ENCODE data around the gene KRT80.

Gene KRT80

DNA sequence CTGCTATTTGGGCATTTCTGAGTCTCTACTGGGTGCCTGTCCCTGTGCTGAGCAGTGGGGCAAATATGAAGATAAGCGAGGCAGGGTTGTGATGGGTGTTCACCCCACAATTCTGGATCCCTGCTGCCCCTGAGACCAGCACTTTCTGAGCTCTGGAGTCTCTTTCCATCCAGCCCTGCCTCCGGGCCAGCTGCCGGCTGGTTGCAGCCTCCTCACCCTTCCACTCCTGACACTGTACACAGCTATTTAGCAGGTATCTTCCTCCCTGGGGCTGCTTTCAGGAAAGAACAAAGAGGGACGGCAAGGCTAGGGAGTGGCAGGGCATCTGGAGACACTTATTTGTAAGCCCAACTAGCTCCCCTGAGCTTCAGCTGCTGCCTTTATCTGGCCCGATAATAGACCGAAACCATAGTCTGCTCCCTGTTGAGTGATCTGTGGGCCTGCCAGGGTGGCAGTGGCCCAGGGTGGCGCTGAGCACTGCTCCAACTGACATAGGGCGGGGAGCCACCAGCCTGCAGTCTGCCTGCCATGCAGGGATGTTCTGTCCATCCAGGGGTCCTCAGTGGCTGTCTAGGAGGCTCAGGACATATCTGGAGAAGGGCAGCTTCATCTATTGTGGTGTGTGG is 7.6 kb upstream of the KRT80 start:
- DNase-seq (ENCODE audit: low read depth in 4 of 4, low spot score in 1 of 4) = no peak

DNA sequence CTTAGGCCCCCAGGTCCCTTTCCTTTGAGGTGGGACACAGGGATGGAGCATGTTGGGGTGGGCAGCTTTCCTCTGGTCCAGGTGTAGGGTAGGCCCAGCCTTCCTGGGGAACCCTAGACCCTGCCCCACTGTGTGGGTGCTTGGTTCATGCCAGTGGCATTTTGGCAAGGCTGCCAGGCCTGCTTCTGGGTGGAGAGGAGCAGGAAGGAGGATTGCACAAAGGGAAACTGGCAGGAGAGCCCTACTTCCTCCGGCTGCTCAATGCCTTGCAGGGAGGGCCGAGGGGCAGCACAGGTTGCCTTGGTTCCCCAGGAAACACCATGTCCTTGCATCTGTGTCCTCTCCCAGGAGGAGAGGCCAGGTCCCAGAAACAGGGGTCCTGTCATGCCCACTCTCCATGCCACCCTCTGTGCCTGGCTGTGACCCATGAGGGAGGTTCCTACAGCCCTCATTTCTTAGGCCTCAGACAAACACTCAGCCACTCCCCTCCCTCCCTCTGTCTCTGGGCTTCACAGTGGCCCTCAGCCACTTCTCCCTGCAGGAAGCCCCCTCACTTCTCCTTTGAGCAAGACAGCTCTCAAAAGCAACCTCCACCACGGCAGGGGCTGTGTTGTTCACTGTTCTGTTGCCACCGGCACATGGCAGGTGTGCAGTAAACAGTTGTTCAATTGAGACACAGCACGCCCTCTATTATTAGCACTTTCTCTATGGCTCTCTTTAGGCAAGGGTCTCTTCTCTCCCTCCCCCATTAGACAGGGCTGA is 6.8 kb upstream of the KRT80 start:
- no peak for DNase-seq (ENCODE audit: low read depth in 4 of 4, low spot score in 1 of 4)

DNA sequence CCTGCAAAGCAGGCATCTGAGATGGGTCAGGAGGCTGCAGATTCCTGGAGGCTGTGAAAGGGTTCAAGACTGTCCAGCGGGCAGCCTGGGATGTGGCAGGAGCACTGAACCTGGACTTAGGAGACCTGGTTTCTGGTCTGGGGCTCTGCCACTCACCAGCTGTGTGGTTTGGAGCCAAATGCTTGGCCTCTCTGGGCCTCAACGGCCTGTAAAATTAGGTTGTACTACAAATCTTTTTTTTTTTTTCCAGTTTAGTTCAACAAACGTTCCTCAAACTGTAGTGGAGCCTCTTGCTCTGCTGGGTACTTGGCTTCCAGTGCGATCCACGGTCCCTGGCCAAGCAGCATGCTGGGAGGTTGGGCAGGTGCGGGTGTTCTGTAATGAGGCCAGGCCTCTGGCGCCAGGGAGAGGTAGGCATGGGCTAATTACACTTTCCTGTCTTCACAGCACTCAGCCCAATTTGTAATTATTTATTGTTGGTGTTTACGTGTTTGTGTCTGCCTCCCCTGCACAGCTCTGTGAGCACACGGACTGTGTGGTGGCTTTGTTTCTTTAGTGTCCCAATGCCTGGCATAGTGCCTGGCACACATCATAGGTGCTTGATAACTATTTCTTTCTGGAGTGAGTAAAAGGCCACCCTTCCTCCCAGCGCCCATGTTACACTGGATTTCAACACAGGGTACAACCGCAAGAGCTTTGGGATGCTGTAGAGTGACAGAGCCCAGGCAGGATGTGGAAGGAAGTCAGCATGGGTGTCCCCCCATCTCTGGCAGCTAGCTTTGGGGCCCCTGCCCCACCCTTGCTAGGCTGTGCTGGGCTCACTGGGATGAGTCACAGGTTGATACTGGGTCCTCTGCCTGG is 5.8 kb upstream of the KRT80 start:
- DNase-seq (ENCODE audit: low read depth in 4 of 4, low spot score in 1 of 4) = no peak

DNA sequence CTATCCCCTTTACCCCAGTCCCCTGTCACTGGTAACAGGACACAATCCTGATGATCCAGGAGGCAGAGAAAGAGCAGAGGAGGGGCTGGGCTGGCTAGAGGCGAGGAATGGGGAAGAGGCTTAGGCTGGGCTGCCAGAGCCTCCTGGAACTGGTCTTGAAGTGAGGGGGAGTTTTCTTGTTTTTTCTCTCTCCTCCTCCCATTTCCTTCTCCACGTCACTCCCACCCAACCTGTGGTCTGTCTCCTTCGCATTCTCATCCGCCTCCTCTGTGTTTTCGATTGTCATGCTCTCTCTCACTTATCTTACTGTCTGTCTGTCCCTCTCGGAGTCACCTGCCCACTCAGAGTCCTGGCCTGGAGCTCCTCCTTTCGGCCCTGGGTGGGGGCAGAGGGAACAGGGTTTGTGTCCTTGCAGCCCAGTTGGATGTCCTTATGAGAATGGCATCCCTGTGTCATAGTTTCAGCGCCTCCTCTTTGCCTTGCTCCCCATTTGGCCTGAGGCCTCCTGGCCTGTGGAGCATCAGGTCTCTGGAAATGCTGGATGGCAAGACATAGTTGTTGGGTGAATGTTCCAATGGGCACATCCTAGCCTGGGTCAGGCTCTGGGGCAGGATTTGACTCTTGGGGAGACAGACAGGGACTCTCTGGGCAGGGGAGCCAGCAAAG is 3.4 kb upstream of the KRT80 start:
- no peak for DNase-seq (ENCODE audit: low read depth in 4 of 4, low spot score in 1 of 4)

DNA sequence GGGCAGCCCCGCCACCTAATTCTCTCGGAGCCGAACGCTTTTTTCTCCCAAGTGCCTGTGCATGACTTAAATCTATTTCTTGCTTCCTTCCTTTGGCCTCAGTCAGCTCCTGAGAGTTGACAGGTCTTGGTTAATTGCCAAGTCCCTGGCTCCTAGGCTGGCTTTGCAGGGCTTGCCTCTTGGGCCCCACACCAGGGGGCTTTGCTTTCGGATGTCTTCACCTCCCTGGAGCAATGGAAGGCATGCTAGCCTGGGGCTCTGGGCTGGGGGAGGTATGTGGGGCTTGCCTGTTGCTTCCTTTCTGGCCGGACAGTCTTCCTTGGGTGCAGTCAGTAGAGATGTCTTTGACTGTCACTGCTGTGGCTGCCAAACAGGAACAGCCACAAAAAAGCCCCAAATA is 2.2 kb upstream of the KRT80 start:
- no peak for DNase-seq (ENCODE audit: low read depth in 4 of 4, low spot score in 1 of 4)

DNA sequence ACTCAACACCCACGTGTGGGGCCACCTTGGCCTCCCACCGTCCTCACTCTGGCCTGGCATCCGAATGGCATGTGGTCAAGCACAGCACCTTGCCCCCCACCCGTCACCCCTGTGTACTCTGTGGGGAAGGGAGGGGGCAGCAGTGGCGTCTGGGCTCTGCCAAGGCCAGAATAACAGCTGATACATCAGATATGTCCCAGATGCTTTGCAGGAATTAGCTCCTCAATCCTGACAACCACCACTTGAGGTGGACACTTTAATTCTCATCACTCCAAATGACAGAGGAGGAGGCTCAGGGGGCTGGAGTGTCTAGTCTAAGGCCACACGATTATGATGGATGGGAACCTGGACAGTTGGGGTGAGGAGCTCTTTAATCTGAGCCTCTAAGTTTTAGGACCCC is 1.7 kb upstream of the KRT80 start:
- no peak for DNase-seq (ENCODE audit: low read depth in 4 of 4, low spot score in 1 of 4)

DNA sequence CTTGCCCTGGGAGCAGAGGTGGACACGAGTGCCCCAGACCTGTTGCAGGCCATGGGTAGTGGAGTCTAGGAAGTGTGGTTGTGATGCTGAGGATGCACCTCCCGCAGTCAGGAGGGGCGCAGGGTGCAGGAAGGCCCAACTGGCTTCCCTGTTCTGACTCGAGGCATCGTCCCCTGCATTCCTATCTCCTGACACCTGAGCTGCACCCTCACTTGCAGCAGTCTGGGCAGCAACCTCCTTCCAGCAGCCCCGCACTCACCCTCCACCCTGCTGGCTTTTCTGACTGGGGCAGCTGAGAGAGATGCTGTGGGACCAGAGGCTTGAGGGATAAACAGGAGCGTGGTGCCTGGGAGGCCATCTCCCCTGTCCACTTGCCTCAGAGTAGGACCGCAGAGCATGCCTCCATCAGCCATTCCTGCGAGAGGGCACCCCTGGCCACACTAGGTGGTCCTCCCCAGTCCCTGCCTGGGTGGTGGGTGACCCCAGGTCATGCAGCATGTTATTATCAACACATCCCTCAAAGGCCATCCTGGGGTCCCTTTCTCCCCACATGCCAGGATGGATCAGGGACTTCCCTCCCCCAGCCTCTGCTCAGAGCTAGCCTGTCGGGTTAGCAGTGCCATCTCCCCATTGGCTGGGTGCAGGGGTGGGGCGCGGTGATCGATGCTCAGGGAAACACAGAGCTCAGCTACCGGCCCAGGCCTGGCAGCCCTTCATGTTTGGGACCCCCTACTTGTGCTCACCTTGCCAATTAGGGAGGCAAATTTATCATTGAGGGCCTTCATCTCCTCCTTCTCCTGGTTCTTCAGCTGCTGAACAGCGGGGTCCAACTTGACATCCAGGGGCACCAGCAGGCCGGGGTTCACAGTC is 719 bp downstream of the KRT80 start:
- no peak for DNase-seq (ENCODE audit: low read depth in 4 of 4, low spot score in 1 of 4)

DNA sequence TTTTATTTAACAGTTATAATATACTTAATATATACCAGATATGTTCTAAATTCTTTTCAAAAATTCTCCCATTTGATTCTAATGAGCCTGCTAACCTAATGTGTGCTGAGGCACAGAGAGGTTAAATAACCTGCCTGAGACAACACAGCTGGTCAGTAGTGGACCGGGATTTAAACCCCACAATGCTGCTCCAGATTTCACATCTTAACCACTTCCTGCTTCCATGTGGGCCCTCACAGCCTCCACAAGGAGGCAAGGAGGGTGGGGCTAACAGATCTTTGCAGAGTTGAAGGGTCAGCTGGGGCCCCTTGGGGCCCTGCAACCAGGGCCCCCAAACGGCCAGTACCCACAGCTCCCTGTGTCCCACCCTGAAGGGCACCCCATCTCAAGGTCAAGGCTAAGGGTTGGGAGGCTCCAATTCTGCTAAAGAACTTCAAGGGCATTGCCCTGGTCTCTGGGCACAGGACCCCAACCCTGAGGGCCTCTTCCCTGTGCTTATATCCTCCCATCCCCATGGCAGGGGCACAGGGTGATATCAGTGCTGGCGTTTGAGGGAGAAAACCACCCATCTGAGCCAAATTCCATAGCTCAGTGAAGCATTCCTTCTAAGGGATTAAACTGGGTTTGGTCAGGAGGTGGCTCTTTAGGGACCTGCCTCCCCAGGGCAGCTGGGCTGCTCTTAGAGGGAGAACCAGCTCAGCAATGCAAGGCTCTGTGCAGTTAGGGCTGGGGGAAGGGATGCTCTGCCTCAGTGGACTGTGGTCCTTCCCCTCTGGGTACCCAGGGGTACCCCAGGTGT is 2.2 kb downstream of the KRT80 start:
- no peak for DNase-seq (ENCODE audit: low read depth in 4 of 4, low spot score in 1 of 4)

DNA sequence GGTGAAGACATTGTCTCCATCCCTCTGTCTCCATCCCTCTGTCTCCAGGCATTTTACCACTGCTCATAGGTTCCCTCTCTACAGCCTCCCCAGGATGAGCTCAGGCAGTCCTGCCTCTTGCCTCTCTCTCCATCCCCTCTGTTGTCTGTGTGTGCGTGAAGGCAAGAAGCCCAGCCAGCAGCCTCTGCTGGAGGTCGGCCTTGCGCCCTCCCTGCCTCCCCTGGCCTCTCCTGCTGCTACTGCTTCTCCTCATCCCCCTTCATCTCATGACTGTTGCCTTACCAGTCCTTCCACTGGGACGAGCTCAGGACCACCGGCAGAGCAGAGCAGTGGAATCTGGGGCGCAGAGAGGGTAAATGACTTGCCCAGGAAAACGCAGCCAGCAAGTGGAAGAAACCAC is 3.2 kb downstream of the KRT80 start:
- DNase-seq (ENCODE audit: low read depth in 4 of 4, low spot score in 1 of 4) = no peak

DNA sequence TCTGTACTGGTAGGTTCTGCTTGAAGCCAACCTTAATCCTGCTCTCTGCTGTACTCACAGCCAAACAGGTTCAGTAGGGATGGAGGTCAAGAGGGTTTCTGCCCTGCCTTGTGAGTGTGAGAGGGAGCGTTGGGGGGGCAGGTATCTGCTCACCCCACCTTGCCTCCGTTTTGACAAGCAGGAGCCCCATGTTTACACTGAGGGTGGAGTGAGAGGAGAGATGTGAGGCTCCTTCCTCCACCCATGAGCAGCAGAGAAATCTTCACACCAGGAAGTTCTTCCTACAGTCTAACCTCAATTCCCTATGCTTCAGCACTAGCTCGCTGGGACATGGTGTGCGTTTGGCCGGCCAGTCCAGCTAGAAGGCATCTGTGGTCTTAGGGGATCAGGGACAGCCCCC is 4.2 kb downstream of the KRT80 start:
- no peak for DNase-seq (ENCODE audit: low read depth in 4 of 4, low spot score in 1 of 4)

DNA sequence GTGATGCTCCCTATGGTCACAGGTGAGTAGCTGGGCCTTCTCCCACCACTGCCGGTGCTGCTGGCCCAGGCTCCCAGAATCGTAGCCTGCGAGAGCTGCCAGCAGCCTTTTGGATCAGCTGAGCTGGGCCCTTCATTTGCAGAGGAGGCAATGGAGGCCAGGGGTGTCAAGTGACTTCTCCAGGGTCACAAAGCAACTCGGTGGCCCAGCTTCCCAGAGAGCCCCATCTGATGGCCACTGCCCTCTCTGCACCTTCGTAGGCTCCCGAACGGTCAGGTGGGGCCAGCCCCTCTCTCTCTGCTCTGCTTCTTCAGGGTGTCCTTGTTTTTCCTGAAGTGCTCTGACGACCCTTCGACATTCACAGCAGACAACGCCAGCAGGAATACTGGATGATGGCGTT is 4.6 kb downstream of the KRT80 start:
- DNase-seq (ENCODE audit: low read depth in 4 of 4, low spot score in 1 of 4) = no peak

DNA sequence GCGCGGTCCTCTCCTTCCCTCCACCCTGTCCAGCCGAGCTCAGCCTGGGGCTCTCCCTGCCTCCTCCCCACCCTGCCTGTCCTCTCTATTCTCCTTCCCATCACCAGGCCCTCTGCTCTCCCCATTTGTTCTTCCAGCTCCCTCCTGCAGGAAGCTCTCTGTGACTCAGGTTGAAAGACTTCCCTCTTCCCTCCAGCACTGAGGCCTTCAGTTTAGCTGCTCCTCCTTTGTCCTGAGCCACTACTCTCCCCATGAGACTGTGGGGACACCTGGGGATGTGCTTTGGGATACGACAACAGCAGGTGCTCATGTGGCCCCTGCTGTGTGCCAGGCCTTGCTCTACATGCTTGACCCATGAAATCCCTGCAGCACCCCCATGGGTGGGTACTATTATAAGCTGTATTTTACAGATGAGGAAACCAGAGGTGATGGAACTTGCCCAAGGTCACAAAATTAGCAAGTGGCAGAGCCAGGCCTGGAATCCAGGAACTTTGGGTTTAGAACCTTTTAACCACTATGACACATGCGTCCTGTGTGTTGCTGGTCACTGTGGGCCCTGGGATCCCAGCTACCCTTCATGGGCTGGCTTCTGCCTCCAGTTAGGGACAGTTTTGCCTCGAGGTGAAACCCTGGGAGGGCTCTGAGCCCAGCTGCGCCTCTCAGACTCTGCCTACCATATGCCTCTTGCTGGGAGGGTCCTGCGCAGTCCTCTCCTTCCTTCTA is 5.5 kb downstream of the KRT80 start:
- no peak for DNase-seq (ENCODE audit: low read depth in 4 of 4, low spot score in 1 of 4)

DNA sequence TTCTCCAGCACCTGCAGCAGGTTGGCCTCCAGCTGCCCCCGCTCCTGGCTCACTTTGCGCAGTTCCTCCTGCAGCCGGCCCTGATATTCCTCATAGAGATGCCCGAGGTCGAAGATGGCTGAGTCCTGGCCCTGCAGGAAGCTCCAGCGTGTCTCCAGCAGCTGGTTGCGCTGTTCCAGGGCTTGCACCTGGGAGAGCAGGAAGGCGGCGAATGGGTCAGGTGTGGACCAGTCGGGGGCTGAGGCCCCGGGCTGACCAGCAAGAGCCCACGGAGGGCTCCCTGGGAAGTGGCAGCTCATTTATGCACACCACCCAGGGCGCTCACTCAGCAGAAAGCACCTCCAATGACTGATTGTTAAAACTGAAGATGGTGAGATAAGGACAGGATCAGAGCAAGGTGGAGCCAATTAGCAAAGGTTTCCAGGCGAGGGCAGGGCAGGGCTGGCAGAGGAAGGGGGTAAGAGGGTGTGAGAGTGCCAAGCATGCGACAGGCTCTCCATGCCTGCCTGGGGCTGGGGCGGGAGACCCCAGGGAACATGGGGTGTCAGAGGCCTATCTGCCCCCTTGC is 6.3 kb downstream of the KRT80 start:
- DNase-seq (ENCODE audit: low read depth in 4 of 4, low spot score in 1 of 4) = no peak

DNA sequence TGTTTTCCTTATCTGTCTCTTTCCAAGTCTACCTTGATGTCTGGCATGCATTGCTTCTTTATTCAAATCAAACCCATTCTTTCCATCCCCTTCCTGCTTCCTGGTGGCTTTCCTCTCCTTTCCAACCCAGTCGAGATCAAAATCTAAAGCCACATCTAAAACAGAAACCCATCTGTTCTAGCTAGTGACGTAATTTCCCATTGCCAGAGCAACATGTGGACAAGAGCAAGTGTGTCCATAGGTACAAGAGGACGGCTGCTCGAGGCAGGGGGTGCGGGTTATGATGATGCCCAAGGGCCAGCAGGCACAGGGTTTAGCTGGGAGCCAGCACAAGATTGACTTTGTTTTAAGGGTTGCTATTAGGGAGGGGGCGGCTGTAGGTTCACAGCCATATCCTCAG is 7.0 kb downstream of the KRT80 start:
- no peak for DNase-seq (ENCODE audit: low read depth in 4 of 4, low spot score in 1 of 4)

DNA sequence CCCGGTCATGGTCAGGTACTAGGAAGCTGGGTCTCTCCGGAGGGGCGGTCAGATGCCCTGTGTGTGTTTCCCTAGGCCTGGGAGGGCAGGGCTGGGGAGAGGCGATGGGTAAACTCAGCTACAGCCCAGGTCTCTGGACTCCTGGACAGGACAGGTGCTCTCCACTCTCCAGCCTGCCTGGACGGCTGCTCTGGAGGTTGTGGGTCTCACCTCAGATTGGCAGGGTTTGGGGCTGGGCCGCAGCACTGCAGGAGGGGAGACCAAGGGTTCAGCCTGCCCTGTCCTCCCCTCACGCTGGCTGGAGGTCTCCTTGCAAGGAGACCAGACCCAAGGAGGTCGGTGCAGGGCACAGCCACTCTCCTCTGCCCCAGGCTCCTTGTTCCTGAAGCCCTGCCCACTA is 7.8 kb downstream of the KRT80 start:
- no peak for DNase-seq (ENCODE audit: low read depth in 4 of 4, low spot score in 1 of 4)

DNA sequence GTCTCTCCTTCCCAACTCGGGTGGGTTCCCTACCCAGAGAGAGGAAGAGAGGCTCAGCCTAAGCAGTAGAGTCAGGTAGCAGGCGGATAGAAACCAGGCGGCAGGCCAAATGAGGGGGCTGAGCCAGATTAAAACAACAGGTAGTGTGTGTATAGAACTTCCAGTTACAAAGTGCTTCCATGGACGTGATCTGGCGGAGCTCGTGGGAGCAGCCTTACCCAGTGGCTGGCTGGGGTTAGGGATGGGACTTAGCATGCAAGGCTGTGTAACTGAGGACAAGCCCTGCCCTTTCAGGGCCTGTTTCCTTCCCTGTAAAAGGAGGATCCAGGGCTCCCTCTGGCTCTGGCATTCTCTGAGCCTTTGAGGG is 8.3 kb downstream of the KRT80 start:
- no peak for DNase-seq (ENCODE audit: low read depth in 4 of 4, low spot score in 1 of 4)

DNA sequence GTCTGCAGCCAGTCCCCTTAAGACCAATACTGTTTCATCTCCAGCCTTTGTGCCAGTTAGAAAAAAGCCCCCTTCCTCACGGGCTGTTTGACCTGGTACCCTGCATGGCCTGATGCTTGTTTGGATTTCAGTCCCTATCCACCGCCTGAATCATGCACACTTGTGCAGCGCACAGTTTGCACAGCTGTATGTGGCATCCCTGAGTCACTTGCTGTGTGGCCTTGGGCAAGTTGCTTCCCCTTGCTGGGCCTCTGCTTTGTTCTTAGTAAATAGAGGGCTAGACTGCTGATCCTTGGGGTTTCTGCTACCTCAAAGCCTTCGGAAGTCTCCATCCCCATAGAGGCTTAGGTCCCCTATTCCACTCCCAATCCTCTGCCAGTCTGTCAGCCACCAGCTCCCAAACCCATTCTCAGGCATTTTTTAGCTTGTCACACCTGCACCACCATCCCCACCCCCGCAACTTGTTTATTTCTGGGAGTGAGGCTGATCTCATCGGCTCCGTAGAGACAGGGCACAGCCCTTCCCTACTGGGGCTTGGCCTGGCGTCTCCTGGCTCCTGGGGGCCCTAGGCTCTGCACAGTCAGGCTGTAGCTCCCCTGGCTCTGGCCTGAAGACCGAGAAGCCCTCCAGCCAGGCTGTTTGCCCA is 8.8 kb downstream of the KRT80 start:
- no peak for DNase-seq (ENCODE audit: low read depth in 4 of 4, low spot score in 1 of 4)

DNA sequence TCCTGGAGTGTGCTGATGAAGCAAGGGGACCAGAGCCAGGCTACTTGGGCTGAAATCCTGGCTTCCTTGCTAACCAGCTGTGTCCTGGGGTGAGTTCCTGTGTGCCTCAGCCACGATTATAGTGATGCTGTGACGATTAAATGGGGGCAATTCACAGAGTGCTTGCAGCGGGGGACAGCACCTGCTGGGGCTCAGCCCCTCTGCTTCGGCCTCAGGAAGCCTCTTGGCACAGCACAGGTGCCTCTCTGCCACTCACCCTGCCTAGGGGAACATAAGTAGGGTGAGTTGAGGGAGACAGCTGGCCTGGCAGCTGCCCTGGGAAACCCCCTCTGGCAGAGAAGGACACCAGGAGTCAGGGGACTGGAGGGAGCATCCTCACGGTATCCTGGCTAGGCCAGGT is 9.4 kb downstream of the KRT80 start:
- no peak for DNase-seq (ENCODE audit: low read depth in 4 of 4, low spot score in 1 of 4)

Measured in stimulated activated CD4-positive, alpha-beta T cell treated with anti-CD3 and anti-CD28 coated beads, Interleukin-1b, Interleukin-23, amount 100 ng/mL, for 24 hours (primary cell).